Measurements from ENCODE around the gene F8.

F8 gene

GRCh38 chrX:155052738-155053498 lies 30.4 kb upstream of the F8 start:
- H3K36me3 ChIP-seq (ENCODE audit: insufficient read depth, insufficient read length, low read length), result peaks cover 5% of the 10 kb centered on the region
- no peaks in the 10 kb centered on the region for H3K4me1 ChIP-seq (ENCODE audit: insufficient read depth, insufficient read length)
- no peaks in the 10 kb centered on the region for H3K27me3 ChIP-seq (ENCODE audit: insufficient read depth, insufficient read length)
- DNase-seq (ENCODE audit: low read depth, low spot score), result no peak
- TF ChIP-seq SUZ12 (IDR thresholded peaks at IDR 0.05; ENCODE audit: extremely low read depth, insufficient read depth, insufficient read length), result no peak
- TF ChIP-seq ZNF274 (IDR thresholded peaks at IDR 0.05; ENCODE audit: low read depth, low read length), result no peak
- no peak for TF ChIP-seq YY1 (IDR thresholded peaks at IDR 0.05; ENCODE audit: insufficient read depth, insufficient read length)
- no peaks in the 10 kb centered on the region for H3K9me3 ChIP-seq (ENCODE audit: insufficient read depth, low read length)
- no peak overlapping the region for H3K9ac ChIP-seq (ENCODE audit: insufficient read length, low read depth)
- no peak overlapping the region for H3K4me3 ChIP-seq (ENCODE audit: insufficient read length, low read depth)

- no peaks in the 10 kb centered on the region for H3K4me1 ChIP-seq (ENCODE audit: insufficient read depth, insufficient read length)
- no peak for DNase-seq (ENCODE audit: low read depth, low spot score)
- no peaks in the 10 kb centered on the region for H3K27me3 ChIP-seq (ENCODE audit: insufficient read depth, insufficient read length)
- TF ChIP-seq ZNF274 (IDR thresholded peaks at IDR 0.05; ENCODE audit: low read depth, low read length) (no peak), YY1 (IDR thresholded peaks at IDR 0.05; ENCODE audit: insufficient read depth, insufficient read length) (no peak)
- H3K36me3 ChIP-seq (ENCODE audit: insufficient read depth, insufficient read length, low read length), result peaks cover 7% of the 10 kb centered on the region
- H3K9me3 ChIP-seq (ENCODE audit: insufficient read depth, low read length), result no peaks in the 10 kb centered on the region
- H3K9ac ChIP-seq (ENCODE audit: insufficient read length, low read depth), result no peak overlapping the region
- H3K4me3 ChIP-seq (ENCODE audit: insufficient read length, low read depth), result no peak overlapping the region
Measured at GRCh38 chrX:155048977-155049619, 26.6 kb upstream of the F8 start.

- no peak overlapping the region for H3K9ac ChIP-seq (ENCODE audit: insufficient read length, low read depth)
- H3K36me3 ChIP-seq (ENCODE audit: insufficient read depth, insufficient read length, low read length), result peaks cover 7% of the 10 kb centered on the region
- TF ChIP-seq ZNF274 (IDR thresholded peaks at IDR 0.05; ENCODE audit: low read depth, low read length) (no peak), SUZ12 (IDR thresholded peaks at IDR 0.05; ENCODE audit: extremely low read depth, insufficient read depth, insufficient read length) (no peak), YY1 (IDR thresholded peaks at IDR 0.05; ENCODE audit: insufficient read depth, insufficient read length) (no peak)
- no peak overlapping the region for H3K4me3 ChIP-seq (ENCODE audit: insufficient read length, low read depth)
- no peak for DNase-seq (ENCODE audit: low read depth, low spot score)
- H3K4me1 ChIP-seq (ENCODE audit: insufficient read depth, insufficient read length), result no peaks in the 10 kb centered on the region
- H3K27me3 ChIP-seq (ENCODE audit: insufficient read depth, insufficient read length), result no peaks in the 10 kb centered on the region
- no peaks in the 10 kb centered on the region for H3K9me3 ChIP-seq (ENCODE audit: insufficient read depth, low read length)
Measured at GRCh38 chrX:155046811-155047528, 24.4 kb upstream of the F8 start.

GRCh38 chrX:155046129-155046810 lies 23.7 kb upstream of the F8 start:
- Histone ChIP-seq H3K9me3 (ENCODE audit: insufficient read depth, low read length) (no peaks in the 10 kb centered on the region), H3K27me3 (ENCODE audit: insufficient read depth, insufficient read length) (no peaks in the 10 kb centered on the region), H3K4me1 (ENCODE audit: insufficient read depth, insufficient read length) (no peaks in the 10 kb centered on the region), H3K36me3 (ENCODE audit: insufficient read depth, insufficient read length, low read length) (peaks cover 7% of the 10 kb centered on the region), H3K9ac (ENCODE audit: insufficient read length, low read depth) (no peak overlapping the region), H3K4me3 (ENCODE audit: insufficient read length, low read depth) (no peak overlapping the region)
- TF ChIP-seq ZNF274 (IDR thresholded peaks at IDR 0.05; ENCODE audit: low read depth, low read length) (no peak), YY1 (IDR thresholded peaks at IDR 0.05; ENCODE audit: insufficient read depth, insufficient read length) (no peak), SUZ12 (IDR thresholded peaks at IDR 0.05; ENCODE audit: extremely low read depth, insufficient read depth, insufficient read length) (no peak)
- no peak for DNase-seq (ENCODE audit: low read depth, low spot score)

- Histone ChIP-seq H3K9me3 (ENCODE audit: insufficient read depth, low read length) (peaks cover 12% of the 10 kb centered on the region; the same call in 1 of the 2 replicates), H3K27me3 (ENCODE audit: insufficient read depth, insufficient read length) (no peaks in the 10 kb centered on the region), H3K4me1 (ENCODE audit: insufficient read depth, insufficient read length) (no peaks in the 10 kb centered on the region), H3K36me3 (ENCODE audit: insufficient read depth, insufficient read length, low read length) (no peaks in the 10 kb centered on the region), H3K4me3 (ENCODE audit: insufficient read length, low read depth) (no peak overlapping the region), H3K9ac (ENCODE audit: insufficient read length, low read depth) (no peak overlapping the region)
- DNase-seq (ENCODE audit: low read depth, low spot score), result no peak
- no peak for TF ChIP-seq YY1 (IDR thresholded peaks at IDR 0.05; ENCODE audit: insufficient read depth, insufficient read length)
- TF ChIP-seq ZNF274 (IDR thresholded peaks at IDR 0.05; ENCODE audit: low read depth, low read length), result no peak
- no peak for TF ChIP-seq SUZ12 (IDR thresholded peaks at IDR 0.05; ENCODE audit: extremely low read depth, insufficient read depth, insufficient read length)
Measured at GRCh38 chrX:155035688-155036087, 13.2 kb upstream of the F8 start.

- H3K4me1 ChIP-seq (ENCODE audit: insufficient read depth, insufficient read length), result no peaks in the 10 kb centered on the region
Measured at GRCh38 chrX:155031657-155032056, 9.1 kb upstream of the F8 start.

More at GRCh38 chrX:155031657-155032056, 9.1 kb upstream of the F8 start:
- Histone ChIP-seq H3K4me3 (ENCODE audit: insufficient read length, low read depth) (no peak overlapping the region), H3K9me3 (ENCODE audit: insufficient read depth, low read length) (peaks cover 12% of the 10 kb centered on the region; the same call in 1 of the 2 replicates), H3K36me3 (ENCODE audit: insufficient read depth, insufficient read length, low read length) (no peaks in the 10 kb centered on the region), H3K9ac (ENCODE audit: insufficient read length, low read depth) (no peak overlapping the region), H3K27me3 (ENCODE audit: insufficient read depth, insufficient read length) (no peaks in the 10 kb centered on the region)
- DNase-seq (ENCODE audit: low read depth, low spot score), result no peak
- no peak for TF ChIP-seq SUZ12 (IDR thresholded peaks at IDR 0.05; ENCODE audit: extremely low read depth, insufficient read depth, insufficient read length)
- TF ChIP-seq ZNF274 (IDR thresholded peaks at IDR 0.05; ENCODE audit: low read depth, low read length), result no peak
- TF ChIP-seq YY1 (IDR thresholded peaks at IDR 0.05; ENCODE audit: insufficient read depth, insufficient read length), result no peak

All from NT2/D1 (cell line).